ENCODE measurements around the gene ATG5.

The ATG5 gene

DNA sequence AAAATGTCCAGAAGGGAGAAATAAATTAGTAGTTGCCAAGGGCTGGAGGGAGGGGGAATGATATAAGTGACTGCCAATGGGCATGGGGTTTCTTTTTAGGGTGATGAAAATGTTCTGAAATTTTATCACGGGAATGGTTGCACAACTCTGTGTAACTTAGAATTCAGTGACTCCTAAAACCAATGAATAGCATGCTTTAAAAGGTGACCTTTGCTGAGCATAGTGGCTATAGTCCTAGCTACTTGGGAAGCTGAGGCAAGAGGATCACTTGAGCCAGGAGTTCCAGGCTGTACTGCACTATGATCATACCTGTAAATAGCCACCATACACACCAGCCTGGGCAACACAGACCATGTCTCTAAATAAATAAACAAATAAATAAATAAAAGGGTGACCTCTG, 109.0 kb downstream of the ATG5 start:
- DNase-seq, result no peak

DNA sequence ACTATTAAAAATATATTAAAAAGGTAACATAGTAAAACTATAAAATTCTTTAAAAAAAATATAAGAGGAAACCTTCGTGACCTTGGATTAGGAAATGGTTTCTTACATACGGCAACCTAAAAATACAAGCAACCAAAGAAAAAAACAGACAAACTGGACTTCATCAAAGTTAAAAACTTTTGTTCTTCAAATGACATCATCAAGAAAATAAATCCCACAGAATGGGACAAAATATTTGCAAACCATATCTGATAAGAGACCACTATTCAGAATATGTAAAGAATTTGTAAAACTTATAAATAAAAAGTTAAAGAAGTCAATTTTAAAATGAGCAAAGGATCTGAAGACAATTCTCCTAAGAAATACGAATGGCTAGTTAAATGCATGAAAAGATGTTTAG, 110.0 kb downstream of the ATG5 start:
- DNase-seq, result no peak

- DNase-seq, result no peak
Measured at GRCh38 chr6:106214531-106214930, 111.0 kb downstream of the ATG5 start.

DNA sequence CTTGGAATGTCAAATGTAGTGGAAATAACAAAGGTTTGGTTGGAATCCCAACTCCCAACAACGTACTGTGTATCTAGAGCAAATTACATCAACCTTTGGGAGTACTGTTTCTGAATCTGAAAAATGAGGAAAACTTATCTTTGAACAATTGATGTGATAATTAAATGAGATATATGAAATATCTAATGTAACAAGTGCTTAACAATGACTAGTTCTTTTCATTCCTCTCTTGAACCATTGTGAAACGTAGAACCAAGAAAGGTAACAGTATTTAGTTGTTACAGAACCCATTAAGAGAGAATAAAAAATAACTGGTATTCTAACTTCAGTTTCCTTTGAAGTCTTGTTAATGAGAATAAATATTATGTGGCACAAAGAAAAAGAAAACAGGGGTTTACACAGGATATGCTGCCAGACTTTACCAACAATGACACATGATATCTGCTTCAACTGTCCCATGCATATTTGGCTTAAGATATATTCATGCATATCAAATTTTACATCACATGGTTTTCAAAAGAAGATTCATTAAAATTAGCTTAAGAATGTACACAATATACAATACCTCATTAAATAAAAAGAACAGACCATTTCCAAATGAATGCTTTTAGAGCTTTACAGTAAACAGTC, 111.8 kb downstream of the ATG5 start:
- no peak for DNase-seq

- no peak for DNase-seq
Measured at GRCh38 chr6:106212576-106212975, 113.0 kb downstream of the ATG5 start.

DNA sequence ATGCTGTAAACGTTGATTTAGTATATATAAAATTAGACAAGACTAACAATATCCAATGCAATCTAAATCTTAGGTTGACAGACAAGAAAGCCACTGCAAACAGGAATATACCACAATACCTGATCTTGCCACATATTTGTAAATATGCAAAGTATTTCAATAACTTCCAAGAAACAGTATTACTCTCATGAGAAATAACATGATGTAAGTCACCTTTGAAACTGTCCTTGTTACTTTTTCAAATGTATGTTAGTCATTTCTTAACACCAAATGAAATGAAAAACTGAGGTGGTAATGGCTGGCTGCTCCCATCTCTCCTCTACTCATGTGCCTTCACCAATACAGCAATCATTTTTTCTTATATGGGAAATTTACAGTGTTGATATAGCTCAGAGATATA, 118.7 kb downstream of the ATG5 start:
- DNase-seq, result no peak

GRCh38 chr6:106204961-106205360, 120.6 kb downstream of the ATG5 start:
- DNase-seq, result no peak

DNA sequence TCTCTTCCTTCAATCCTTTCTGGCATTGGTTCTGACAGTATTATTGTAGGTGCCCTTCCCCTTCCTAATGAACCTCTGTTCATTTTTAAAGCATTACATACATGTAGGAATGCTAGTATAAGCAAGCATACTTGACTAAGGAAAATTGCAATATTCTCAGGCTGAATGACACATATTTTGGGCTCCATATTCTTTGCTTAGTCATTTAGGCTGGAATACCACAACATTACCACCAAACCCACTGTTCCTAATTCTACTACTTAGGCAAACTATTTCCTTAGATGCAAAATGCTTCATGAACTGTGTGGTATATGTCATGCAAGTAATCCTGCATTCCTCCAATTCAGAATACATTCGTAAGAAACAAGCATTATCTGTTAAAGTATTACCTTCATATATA, 125.6 kb downstream of the ATG5 start:
- no peak for DNase-seq

GRCh38 chr6:106199331-106199730, 126.2 kb downstream of the ATG5 start:
- no peak for DNase-seq

DNA sequence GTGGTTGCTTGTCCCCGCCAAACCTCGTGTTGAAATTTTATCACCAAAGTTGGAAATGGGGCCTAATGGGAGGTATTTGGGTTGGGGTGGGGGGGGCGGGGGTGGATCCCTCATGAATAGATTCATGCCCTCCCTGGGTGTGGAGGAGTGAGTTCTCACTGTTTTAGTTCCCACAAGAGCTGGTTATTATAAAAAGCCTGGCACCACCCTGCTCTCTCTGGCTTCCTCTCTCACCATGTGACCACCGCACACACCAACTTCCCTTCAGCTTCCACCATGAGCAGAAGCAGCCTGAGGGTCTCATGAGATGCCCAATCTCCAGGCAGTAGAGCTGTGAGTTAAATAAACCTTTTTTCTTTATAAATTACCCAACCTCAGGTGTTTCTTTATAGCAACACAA, 128.1 kb downstream of the ATG5 start:
- no peak for DNase-seq

DNA sequence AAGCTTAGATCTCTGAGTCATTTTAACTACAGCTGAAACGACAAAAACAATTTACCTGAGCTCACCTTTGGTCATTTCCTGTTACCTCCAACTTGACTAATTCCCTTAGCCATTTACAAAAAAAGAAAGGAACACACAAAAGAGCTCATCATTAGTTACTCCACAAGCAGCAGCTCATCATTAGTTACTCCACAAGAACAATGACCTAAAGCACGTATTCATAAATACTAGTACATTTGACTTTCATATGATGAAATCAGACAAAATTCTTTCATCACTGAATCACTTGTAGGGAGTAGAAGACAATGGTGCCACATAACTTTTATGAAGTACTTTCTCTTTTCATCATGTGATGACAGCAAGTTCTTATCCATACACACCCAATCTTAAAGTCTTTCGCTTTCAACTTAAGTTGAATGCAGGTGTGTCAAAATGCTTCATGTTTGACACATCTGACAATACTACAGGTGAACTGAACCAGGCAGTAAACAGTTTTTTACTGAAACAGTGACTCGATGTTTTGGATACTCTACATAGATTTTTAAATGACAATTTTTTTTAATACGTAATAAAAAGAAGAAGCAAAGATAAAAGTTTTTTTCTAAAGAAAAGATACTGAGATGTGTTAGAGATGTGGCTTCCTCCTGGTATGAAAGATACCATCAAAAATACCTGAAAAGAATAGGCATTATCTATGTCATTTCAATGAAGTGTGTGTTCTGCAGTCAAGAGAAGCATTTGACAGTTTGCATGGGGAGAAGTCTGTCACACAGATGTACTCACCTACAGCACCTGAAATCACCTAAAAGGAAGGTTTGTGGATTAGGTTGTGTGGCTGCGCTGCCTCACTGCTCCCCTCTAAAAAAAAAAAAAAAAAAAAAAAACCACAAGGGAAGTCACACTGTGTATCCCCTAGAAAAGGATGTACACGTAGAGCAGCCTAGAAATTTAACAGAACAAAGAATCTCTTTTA, 130.3 kb downstream of the ATG5 start:
- DNase-seq, result no peak

DNA sequence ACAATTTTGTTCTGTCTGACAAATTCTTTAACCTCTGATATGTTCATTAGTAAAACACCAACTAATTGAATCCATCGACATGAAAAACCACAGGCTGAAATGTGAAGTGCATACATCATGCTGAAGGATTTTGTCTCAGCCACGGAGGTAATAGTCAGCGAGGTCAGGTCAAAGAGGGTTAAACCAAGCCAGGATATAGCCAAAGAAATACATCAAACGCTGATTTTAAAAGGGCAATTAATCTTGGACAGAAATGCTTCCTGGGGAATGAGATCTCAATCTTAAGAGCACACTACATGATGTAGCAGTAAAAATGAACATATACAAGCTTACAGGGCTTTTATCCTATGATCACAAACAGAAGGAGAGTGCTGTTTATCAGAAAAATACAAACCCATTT, 132.7 kb downstream of the ATG5 start:
- DNase-seq, result no peak

GRCh38 chr6:106188104-106188794, 137.3 kb downstream of the ATG5 start:
- DNase-seq, result no peak

DNA sequence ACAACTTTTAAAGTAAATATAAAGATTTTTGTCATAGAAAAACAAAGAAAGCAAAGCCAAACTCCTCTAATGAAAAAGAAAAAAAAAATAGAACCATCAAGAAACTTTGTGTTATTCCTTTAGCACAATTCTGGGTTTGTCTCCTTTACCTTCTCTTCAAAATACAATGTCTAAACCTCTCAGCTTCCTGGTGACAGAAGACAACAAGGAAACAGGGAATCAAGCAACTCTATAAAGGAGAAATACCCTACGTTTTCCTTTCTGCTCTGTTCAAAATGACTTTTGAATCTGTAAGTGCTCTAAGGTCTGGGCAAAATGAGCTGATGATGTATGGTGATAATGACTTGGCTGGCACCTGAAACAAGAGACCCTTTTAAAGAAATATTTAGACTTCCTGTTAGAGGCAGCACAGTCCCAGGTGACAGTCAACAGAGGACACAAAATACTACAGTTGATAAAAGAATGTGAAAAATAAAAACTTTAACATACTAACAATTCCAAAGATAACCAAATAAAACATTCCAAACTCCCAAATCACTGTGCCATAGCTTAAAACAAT, 138.1 kb downstream of the ATG5 start:
- DNase-seq, result no peak

DNA sequence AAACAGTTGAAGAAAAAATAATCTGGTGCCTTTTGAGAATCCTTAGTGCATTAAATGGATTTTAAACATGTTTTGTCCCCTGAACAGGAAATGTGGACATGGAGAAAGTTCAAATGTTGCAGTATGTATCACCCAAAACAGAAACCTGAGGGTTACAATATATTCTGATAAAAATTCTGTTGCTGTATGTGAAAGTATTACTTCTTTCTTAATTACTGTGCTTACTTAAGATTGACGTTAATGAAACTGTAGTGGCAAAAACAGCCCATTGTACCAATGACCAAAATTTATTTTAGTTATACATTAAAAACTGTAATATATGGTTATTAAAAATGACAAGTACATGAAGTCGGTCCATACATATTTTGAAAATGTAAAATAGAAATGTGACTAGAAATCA, 138.8 kb downstream of the ATG5 start:
- no peak for DNase-seq

- DNase-seq, result no peak
Measured at GRCh38 chr6:106186172-106186571, 139.4 kb downstream of the ATG5 start.

GRCh38 chr6:106185615-106186014, 139.9 kb downstream of the ATG5 start:
- no peak for DNase-seq

GRCh38 chr6:106184629-106185028, 140.9 kb downstream of the ATG5 start:
- no peak for DNase-seq

GRCh38 chr6:106183430-106183829, 142.1 kb downstream of the ATG5 start:
- no peak for DNase-seq

DNA sequence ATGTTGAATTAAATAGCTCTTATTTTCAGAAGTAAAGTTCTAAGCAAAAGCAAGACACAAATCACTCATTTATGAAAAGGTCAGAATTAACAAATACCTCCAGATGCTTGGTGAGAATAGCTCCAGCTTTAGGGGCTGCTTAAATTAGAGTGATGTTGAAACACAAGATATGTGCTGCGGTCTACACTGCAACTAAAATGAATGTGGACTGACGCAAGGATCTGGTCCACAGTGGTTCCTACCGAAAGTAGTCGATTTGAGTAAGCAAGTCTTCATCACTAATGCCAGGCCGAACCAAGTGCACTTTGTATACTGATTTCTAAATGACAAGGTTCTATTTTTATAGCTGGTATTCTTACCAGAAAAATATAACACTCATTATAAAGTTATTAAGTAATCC, 143.1 kb downstream of the ATG5 start:
- no peak for DNase-seq

GRCh38 chr6:106181664-106182418, 143.7 kb downstream of the ATG5 start:
- DNase-seq, result no peak

DNA sequence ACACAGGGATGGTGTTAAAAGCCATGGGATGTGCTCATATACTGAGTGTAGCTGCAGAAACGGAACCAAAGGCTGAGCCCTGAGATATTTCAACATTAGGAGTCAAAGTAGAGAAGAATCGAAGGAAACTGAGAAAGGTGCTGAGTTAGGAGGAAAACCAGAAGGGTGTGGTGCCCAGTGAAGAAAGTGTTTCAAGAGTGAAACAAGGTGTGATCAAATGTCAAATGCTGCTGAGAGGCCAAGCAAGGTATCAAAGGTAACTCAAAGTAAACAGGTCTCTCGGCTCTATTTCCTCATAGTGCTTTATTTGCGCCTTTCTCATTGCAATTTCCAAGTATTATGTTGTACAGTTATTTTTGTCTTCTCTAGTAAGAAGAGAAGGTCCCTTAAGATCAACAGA, 145.4 kb downstream of the ATG5 start:
- no peak for DNase-seq

DNA sequence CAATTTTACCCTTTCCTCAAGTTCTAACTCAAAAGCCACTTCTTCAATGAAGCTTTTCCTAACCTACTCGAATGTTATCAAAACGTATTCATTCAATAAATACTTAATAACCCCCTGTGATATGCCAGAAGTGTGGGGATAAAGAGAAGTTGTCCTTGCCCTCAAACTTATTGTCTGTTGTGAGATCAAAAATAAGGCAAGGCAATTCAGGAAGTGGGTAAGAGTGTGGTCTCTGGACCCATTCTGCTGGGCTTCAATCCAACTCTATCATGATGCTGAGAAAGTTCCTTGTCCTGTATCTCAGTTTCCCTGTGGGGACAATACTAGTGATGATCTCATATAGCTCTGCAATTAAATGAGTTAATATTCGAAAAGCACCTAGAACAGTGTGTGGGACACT, 146.7 kb downstream of the ATG5 start:
- DNase-seq, result no peak

Measured in NCI-H524 (cell line).